Epidermal melanocyte (primary cell): ENCODE data around the gene TMEM59.
"Not testable (repeated sequence)": the region's sequence is repeated elsewhere in the genome, so short reads cannot be mapped to it uniquely, and the experiment has no call there.

ENCODE experiments used
- DNase-seq: peaks from one replicate; pipeline ENCODE4 v3.0.0; 2011; ENCODE audit warnings: low spot score; ENCODE audit not compliant: insufficient read length

TMEM59 gene

GRCh38 chr1:54013393-54014008 lies 39.5 kb downstream of the TMEM59 start:
- no peak for DNase-seq

- no peak for DNase-seq
Observed at GRCh38 chr1:54012863-54013262, 40.1 kb downstream of the TMEM59 start.

- no peak for DNase-seq
Observed at GRCh38 chr1:54012008-54012325, 41.0 kb downstream of the TMEM59 start.

GRCh38 chr1:54011316-54012007 lies 41.5 kb downstream of the TMEM59 start:
- DNase-seq: no peak

GRCh38 chr1:54010415-54011117 lies 42.4 kb downstream of the TMEM59 start:
- no peak for DNase-seq

- DNase-seq: no peak
Observed at GRCh38 chr1:54009406-54009805, 43.6 kb downstream of the TMEM59 start.

- DNase-seq: no peak
Observed at GRCh38 chr1:54008876-54009275, 44.1 kb downstream of the TMEM59 start.

- no peak for DNase-seq
Observed at GRCh38 chr1:54007613-54008012, 45.4 kb downstream of the TMEM59 start.

- DNase-seq: no peak
Observed at GRCh38 chr1:54006508-54006907, 46.5 kb downstream of the TMEM59 start.

GRCh38 chr1:54004481-54005049 lies 48.4 kb downstream of the TMEM59 start:
- no peak for DNase-seq

- not testable (repeated sequence) for DNase-seq
Observed at GRCh38 chr1:54003750-54004480, 49.1 kb downstream of the TMEM59 start.

- DNase-seq: no peak
Observed at GRCh38 chr1:54003249-54003646, 49.8 kb downstream of the TMEM59 start.

- DNase-seq: no peak
Observed at GRCh38 chr1:54002544-54003248, 50.3 kb downstream of the TMEM59 start.

GRCh38 chr1:54001591-54001990 lies 51.4 kb downstream of the TMEM59 start:
- no peak for DNase-seq

GRCh38 chr1:53999920-54000319 lies 53.1 kb downstream of the TMEM59 start:
- no peak for DNase-seq

GRCh38 chr1:53998223-53998622 lies 54.8 kb downstream of the TMEM59 start:
- no peak for DNase-seq

- no peak for DNase-seq
Observed at GRCh38 chr1:53995683-53996082, 57.3 kb downstream of the TMEM59 start.

- DNase-seq: not testable (repeated sequence)
Observed at GRCh38 chr1:53994516-53994915, 58.5 kb downstream of the TMEM59 start.

GRCh38 chr1:53992085-53992874 lies 60.7 kb downstream of the TMEM59 start:
- no peak for DNase-seq

GRCh38 chr1:53987880-53988279 lies 65.1 kb downstream of the TMEM59 start:
- no peak for DNase-seq
